NAMALWA (cell line): ENCODE data around the gene SUGCT.
"Not testable (repeated sequence)": the region's sequence is repeated elsewhere in the genome, so short reads cannot be mapped to it uniquely, and the experiment has no call there.

Experiments used
- DNase-seq: peaks from one replicate; pipeline ENCODE4 v3.0.0-alpha.2; 2015; ENCODE audit warnings: low spot score

The SUGCT gene

GRCh38 chr7:40200791-40201190 lies 66.0 kb downstream of the SUGCT start:
- no peak for DNase-seq

- DNase-seq = no peak
Observed at GRCh38 chr7:40202851-40203250, 68.0 kb downstream of the SUGCT start.

- no peak for DNase-seq
Observed at GRCh38 chr7:40204581-40204980, 69.8 kb downstream of the SUGCT start.

GRCh38 chr7:40205992-40206391 lies 71.2 kb downstream of the SUGCT start:
- DNase-seq = no peak

- DNase-seq = no peak
Observed at GRCh38 chr7:40211276-40212003, 76.6 kb downstream of the SUGCT start.

- DNase-seq = no peak
Observed at GRCh38 chr7:40213291-40213690, 78.5 kb downstream of the SUGCT start.

GRCh38 chr7:40213856-40214255 lies 79.1 kb downstream of the SUGCT start:
- no peak for DNase-seq

- DNase-seq = peak; percentile 15
Observed at GRCh38 chr7:40218612-40219011, 83.8 kb downstream of the SUGCT start.

GRCh38 chr7:40219917-40220316 lies 85.1 kb downstream of the SUGCT start:
- DNase-seq = no peak

- DNase-seq = no peak
Observed at GRCh38 chr7:40220421-40220911, 85.7 kb downstream of the SUGCT start.

GRCh38 chr7:40221836-40222235 lies 87.0 kb downstream of the SUGCT start:
- DNase-seq = no peak

GRCh38 chr7:40223451-40224127 lies 88.8 kb downstream of the SUGCT start:
- DNase-seq = no peak

- no peak for DNase-seq
Observed at GRCh38 chr7:40230101-40230500, 95.3 kb downstream of the SUGCT start.

GRCh38 chr7:40231796-40232195 lies 97.0 kb downstream of the SUGCT start:
- DNase-seq = no peak

- peak; percentile 79 for DNase-seq
Observed at GRCh38 chr7:40232242-40232893, 97.6 kb downstream of the SUGCT start.

GRCh38 chr7:40234046-40234445 lies 99.2 kb downstream of the SUGCT start:
- peak; percentile 17 for DNase-seq

GRCh38 chr7:40234666-40235065 lies 99.9 kb downstream of the SUGCT start:
- DNase-seq = no peak

GRCh38 chr7:40237731-40238130 lies 102.9 kb downstream of the SUGCT start:
- no peak for DNase-seq

GRCh38 chr7:40239755-40240303 lies 105.0 kb downstream of the SUGCT start:
- DNase-seq = no peak

GRCh38 chr7:40243076-40243475 lies 108.3 kb downstream of the SUGCT start:
- no peak for DNase-seq

GRCh38 chr7:40244226-40244625 lies 109.4 kb downstream of the SUGCT start:
- DNase-seq = no peak

GRCh38 chr7:40248681-40249080 lies 113.9 kb downstream of the SUGCT start:
- DNase-seq = no peak

GRCh38 chr7:40253444-40253843 lies 118.6 kb downstream of the SUGCT start:
- not testable (repeated sequence) for DNase-seq
